Mesenchymal stem cell (in vitro differentiated cells and primary cell): ENCODE data around the gene SCN11A. TPM values are rescaled to one million over a fixed set of nuclear protein-coding genes. Genes with fewer than 3 reads are reported as not detected.

Source experiments
- small RNA-seq: library from polyadenylated mRNA; stranded (forward); fragments of <200 nt; extraction: miRNeasy Mini kit (QIAGEN cat#:217004); gene quantifications from one replicate; pipeline ENCODE3, GENCODE V24; 2013; ENCODE audit warnings: low read depth

Gene SCN11A

Small RNA genes lying within 50 kb of the gene (small RNA-seq; reads per million reads assigned to genes)
- not detected for gene RNU6-1227P
